ENCODE data around the gene TKT.

Gene TKT

GRCh38 chr3:53227993-53228885 is 27.6 kb downstream of the TKT start:
- no peak overlapping the region for H3K27ac ChIP-seq
- no peak for TF ChIP-seq CTCF (conservative IDR thresholded peaks at IDR 0.05)

DNA sequence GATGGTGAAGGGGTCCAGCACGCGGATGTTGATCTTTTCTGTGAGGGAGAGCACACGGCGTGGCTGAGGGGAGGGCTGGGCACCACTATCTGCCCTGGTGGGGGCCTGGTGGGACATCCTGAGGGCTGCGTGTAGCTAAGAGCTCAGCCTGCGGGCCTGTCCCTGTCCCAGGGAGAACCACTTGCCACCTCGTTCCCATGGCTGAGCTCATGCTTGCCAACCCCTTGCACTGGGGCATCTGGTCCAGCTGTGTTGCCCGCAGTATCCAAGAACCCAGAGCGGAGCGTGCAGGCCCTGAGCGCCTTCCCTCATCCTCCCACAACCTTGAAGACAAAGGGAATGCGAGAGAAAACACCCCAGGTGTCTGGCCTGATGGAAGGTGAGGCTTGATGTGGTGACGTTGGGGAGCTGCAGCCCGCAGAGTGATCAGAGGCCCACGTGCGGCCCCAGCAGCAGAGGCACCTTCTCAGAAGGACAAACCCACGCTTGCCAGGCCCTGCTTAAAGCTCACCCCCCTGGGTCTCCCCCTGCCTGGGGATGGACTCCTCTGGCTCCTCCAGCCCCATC is 28.9 kb downstream of the TKT start:
- TF ChIP-seq CTCF (conservative IDR thresholded peaks at IDR 0.05): no peak
- no peak for TF ChIP-seq ZFX (IDR thresholded peaks at IDR 0.05)
- H3K27ac ChIP-seq: no peak overlapping the region

GRCh38 chr3:53226142-53226840 is 29.5 kb downstream of the TKT start:
- TF ChIP-seq ZFX (IDR thresholded peaks at IDR 0.05): no peak
- TF ChIP-seq CTCF (conservative IDR thresholded peaks at IDR 0.05): no peak
- no peak overlapping the region for H3K27ac ChIP-seq

DNA sequence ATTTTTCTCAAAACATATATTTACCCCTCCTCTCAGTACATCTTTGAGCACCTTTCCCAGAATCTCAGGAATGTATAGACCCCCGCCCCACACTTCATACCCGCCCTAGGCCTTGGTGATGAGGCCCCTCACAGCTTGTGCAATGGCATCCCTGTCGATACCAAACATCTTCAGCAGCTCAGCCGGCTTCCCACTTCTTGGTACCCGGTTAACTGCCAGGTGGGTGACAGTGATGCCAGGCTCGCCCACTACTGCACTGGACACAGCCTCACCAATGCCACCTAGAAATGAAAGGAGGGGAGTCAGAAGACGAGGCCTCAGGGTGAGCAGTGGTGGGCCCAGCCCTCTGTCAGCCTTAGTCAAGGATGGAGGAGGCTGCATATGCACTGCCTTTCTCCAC is 30.2 kb downstream of the TKT start:
- H3K27ac ChIP-seq: no peak overlapping the region
- TF ChIP-seq CTCF (conservative IDR thresholded peaks at IDR 0.05): no peak

DNA sequence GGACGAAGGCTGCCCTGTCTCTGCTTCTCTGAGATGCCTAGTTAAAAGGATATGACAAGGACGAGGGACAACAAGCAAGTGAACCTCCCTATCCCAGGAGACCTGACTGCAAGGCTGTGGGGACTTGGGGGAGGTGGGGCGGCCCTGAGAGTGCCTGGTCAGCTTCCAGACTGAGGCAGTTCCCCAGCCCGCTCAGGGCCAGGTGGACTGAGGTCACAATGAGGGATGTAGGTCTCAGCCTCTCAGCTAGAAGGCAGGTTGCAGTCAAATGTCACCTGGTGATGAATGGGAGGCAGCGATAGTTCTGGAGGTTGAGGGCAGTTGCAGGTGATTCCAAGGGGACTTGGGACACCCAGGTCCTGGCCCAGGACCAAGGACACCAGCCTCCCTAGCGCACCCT is 30.6 kb downstream of the TKT start:
- TF ChIP-seq CTCF (conservative IDR thresholded peaks at IDR 0.05) (no peak), ZFX (IDR thresholded peaks at IDR 0.05) (no peak)
- no peak overlapping the region for H3K27ac ChIP-seq

DNA sequence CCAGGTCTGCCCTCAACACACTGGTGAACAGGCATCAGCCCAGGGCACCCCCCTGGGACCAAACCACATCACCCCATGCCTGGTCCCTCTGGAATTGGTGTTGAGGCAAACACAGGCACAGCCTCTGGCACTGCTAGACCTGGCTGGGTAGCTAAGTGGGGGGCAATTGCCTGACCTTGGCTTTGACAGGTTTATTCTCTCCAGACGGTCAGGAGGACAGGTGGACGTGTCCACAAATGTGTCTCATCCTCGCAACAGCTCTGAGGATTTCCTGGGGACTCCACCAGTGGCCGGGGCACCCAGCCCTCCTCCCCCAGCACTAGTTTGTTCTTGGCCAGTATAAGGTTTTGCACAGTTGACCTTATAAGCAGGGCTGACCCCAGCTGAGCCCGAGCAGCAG is 31.3 kb downstream of the TKT start:
- TF ChIP-seq CTCF (conservative IDR thresholded peaks at IDR 0.05): no peak
- TF ChIP-seq ZFX (IDR thresholded peaks at IDR 0.05): no peak
- H3K27ac ChIP-seq: no peak overlapping the region

DNA sequence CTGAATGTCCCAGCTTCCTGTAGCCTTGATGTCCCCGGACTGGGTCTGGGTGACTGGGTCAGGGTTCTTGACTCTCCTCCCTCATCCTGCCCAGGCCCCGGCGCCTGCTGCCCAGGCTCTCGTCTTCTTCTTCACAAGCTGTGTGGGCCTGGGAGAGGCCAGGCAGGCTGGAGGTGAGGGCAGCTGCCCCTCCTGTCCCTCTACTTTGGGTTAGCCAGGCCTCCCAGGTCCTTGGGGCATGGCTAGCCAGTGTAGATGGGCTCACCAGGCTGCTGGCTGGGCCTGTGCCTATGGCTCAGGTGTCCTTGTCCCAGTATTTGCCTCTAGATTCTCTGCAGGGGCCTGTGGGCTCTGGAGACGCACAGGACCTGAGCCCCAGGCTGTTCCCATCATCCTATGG is 31.8 kb downstream of the TKT start:
- no peak for TF ChIP-seq ZFX (IDR thresholded peaks at IDR 0.05)
- no peak for TF ChIP-seq CTCF (conservative IDR thresholded peaks at IDR 0.05)
- H3K27ac ChIP-seq: no peak overlapping the region
